Activated CD8-positive, alpha-beta memory T cell treated with anti-CD3 and anti-CD28 coated beads, Interleukin-2, amount 50 U/mL, for 24 hours (primary cell): Measurements from ENCODE around the gene PGLYRP1.

Source experiments
- DNase-seq: peaks from one replicate; pipeline ENCODE4 v3.0.0-alpha.2; 2020; ENCODE audit errors: extremely low read depth

Gene PGLYRP1

GRCh38 chr19:46002678-46003275 is 20.1 kb downstream of the PGLYRP1 start:
- DNase-seq, result no peak

- peak; percentile 19 for DNase-seq
Measured at GRCh38 chr19:46000491-46001246, 22.2 kb downstream of the PGLYRP1 start.

- DNase-seq, result no peak
Measured at GRCh38 chr19:45999653-46000121, 23.2 kb downstream of the PGLYRP1 start.

- no peak for DNase-seq
Measured at GRCh38 chr19:45998834-45999233, 24.0 kb downstream of the PGLYRP1 start.

GRCh38 chr19:45996933-45997332 is 25.9 kb downstream of the PGLYRP1 start:
- no peak for DNase-seq

- no peak for DNase-seq
Measured at GRCh38 chr19:45995715-45996385, 27.0 kb downstream of the PGLYRP1 start.

GRCh38 chr19:45994998-45995714 is 27.7 kb downstream of the PGLYRP1 start, which contains the start of gene CCDC61:
Gene CCDC61, plus strand, starts transcription at chr19:45995467. Its CDS starts 7,552 bp downstream, at chr19:46003019.
- DNase-seq, result peak; percentile 89

- DNase-seq, result no peak
Measured at GRCh38 chr19:45994456-45994997, 28.3 kb downstream of the PGLYRP1 start.

- DNase-seq, result no peak
Measured at GRCh38 chr19:45990113-45990728, 32.6 kb downstream of the PGLYRP1 start.

- no peak for DNase-seq
Measured at GRCh38 chr19:45985321-45985720, 37.5 kb downstream of the PGLYRP1 start.

- no peak for DNase-seq
Measured at GRCh38 chr19:45981350-45981749, 41.5 kb downstream of the PGLYRP1 start.

GRCh38 chr19:45978156-45978555 is 44.7 kb downstream of the PGLYRP1 start:
- no peak for DNase-seq

- no peak for DNase-seq
Measured at GRCh38 chr19:45976178-45976577, 46.7 kb downstream of the PGLYRP1 start.

- no peak for DNase-seq
Measured at GRCh38 chr19:45975306-45976070, 47.4 kb downstream of the PGLYRP1 start.

GRCh38 chr19:45973553-45974338 is 49.1 kb downstream of the PGLYRP1 start, which contains the start of gene NOVA2:
Gene NOVA2, minus strand, starts transcription at chr19:45973865. Its CDS starts 514 bp downstream, at chr19:45973351.
- DNase-seq, result no peak

GRCh38 chr19:45972947-45973540 is 49.8 kb downstream of the PGLYRP1 start:
- no peak for DNase-seq

- DNase-seq, result no peak
Measured at GRCh38 chr19:45972081-45972946, 50.5 kb downstream of the PGLYRP1 start.

- DNase-seq, result no peak
Measured at GRCh38 chr19:45971260-45971902, 51.5 kb downstream of the PGLYRP1 start.
